ENCODE data around the gene A2ML1. TPM values are rescaled to one million over a fixed set of nuclear protein-coding genes. Genes with fewer than 3 reads are reported as not detected.

The A2ML1 gene
- total RNA-seq, 4 donors from 2014 or later: not detected

GRCh38 chr12:8785499-8785898, 36.9 kb upstream of the A2ML1 start:
- TF ChIP-seq CTCF (IDR thresholded peaks at IDR 0.05; ENCODE audit: low read depth): no peak

DNA sequence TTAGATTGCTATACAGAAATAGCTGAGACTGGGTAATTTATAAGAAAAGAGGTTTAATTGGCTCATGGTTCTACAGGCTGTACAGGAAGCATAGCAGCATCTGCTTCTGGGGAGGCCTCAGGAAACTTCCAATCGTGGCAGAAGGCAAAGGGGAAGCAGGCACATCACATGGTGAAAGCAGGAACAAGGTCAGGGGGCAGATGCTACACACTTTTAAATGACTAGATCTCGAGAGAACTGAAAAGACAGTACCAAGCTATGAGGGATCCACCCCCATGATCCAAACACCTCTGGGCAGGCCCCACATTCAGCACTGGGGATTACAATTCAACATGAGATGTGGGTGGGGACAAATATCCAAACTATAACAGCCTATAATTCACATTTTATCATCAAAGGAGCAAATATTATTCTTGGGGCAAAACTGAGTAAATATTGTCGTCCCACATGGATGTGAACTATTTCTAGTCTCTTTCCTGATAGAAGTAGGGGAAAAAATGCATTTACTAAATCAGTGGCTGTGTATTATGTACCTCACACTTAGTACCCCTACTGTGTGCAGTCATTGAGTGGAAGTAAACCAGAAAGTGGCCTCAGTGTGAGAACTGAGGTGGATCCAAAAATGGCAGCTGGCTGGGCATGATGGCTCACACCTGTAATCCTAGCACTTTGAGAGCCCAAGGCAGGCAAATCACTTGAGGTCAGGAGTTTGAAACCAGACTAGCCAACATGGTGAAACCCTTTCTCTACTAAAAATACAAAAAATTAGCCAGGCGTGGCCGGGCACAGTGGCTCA, 25.4 kb upstream of the A2ML1 start:
- no peak for TF ChIP-seq CTCF (IDR thresholded peaks at IDR 0.05; ENCODE audit: low read depth)

GRCh38 chr12:8813572-8814357, 8.7 kb upstream of the A2ML1 start:
- no peak for TF ChIP-seq CTCF (IDR thresholded peaks at IDR 0.05; ENCODE audit: low read depth)

DNA sequence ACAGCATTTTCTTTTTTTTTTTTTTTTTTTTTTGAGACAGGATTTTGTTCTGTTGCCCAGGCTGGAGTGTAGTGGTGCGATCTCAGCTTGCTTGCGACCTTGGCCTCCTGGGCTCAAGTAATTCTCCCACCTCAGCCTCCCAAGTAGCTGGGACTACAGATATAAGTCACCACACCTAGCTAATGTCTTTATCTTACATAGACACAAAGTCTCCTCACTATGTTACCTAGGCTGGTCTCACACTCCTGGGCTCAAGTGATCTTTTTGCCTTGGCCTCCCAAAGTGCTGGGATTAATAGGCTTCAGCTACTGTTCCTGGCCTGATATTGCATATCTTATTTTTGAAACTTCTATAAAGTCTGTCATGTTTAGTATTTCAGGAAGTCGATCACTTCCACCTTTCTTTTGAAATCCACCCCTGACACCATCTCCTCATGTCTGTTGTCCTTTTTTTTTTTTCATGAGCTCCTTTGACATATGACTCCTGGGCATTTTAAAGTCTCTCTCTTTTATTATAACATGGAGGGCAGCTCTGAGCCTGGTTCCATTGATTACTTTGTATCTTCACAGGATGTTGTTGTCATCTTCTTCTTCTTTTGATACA, 5.9 kb upstream of the A2ML1 start:
- no peak for TF ChIP-seq CTCF (IDR thresholded peaks at IDR 0.05; ENCODE audit: low read depth)

DNA sequence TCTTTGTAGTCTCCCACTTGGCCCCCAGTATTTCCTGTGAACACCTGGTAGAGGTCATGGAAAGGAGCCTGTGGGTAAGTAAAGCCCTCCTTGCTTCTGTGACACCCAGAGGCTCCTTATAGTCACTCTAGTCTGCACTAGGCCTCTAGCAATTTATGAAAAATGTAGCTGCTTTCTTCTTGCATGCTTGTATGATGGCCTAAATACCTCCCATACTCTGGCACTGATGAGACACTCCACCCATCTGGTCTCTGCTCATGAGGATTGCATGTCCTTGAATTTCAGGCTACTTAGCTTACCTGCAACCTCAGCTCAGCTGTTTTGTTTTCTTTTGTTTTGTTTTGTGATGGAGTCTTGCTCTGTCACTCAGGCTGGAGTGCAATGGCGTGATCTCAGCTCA, 4.6 kb upstream of the A2ML1 start:
- no peak for TF ChIP-seq CTCF (IDR thresholded peaks at IDR 0.05; ENCODE audit: low read depth)

DNA sequence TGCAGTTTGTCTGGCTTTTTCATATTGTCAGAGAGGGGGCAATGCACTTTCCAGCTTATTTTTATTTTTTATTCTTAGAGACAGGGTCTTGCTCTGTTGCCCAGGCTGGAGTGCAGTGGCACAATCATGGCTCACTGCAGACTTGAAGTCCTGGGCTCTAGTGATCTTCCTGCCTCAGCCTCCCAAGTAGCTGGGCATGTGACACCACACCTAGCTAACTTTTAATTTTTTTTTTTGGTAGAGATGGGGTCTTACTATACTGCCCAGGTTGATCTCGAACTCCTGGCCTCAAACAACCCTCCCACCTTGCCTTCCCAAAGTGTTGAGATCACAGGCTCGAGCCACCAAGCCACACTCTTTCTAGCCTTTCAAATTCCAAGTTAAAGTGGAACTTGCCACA, 3.9 kb upstream of the A2ML1 start:
- TF ChIP-seq CTCF (IDR thresholded peaks at IDR 0.05; ENCODE audit: low read depth): no peak

GRCh38 chr12:8819666-8819980, 2.8 kb upstream of the A2ML1 start:
- TF ChIP-seq CTCF (IDR thresholded peaks at IDR 0.05; ENCODE audit: low read depth): no peak

All from subcutaneous adipose tissue (tissue), 4 donors.